Thyroid gland (tissue), 4 donors: ENCODE measurements around the gene CNTLN. TPM values are rescaled to one million over a fixed set of nuclear protein-coding genes. Genes with fewer than 3 reads are reported as not detected.

Experiments used
- DNase-seq, 2 donors: peaks; one replicate each; pipeline ENCODE4 v3.0.0-alpha.2; 2019
- H3K27ac ChIP-seq, 3 donors: fragments of 200-600 bp; sonication (generic); 1 replicate in 2 of 3; 2 replicates in 1 of 3; pipeline ENCODE4 v1.5.1; 2016 to 2019; ENCODE audit warnings: mild to moderate bottlenecking in 1 of 3, moderate library complexity in 1 of 3
- H3K27me3 ChIP-seq: fragments of 200-600 bp; sonication (generic); one replicate; pipeline ENCODE4 v1.5.1; 2019
- H3K36me3 ChIP-seq, 2 donors: fragments of 200-600 bp; sonication (generic); one replicate each; pipeline ENCODE4 v1.5.1; 2016 to 2019
- H3K4me1 ChIP-seq, 2 donors: fragments of 200-600 bp; sonication (generic); one replicate each; pipeline ENCODE4 v1.5.1; 2017 to 2019
- H3K4me3 ChIP-seq, 3 donors: fragments of 200-600 bp; sonication (generic); replicated peaks in 1 of 3; 1 replicate in 2 of 3; 2 replicates in 1 of 3; pipeline ENCODE4 v1.5.1; 2016; ENCODE audit warnings: mild to moderate bottlenecking in 1 of 3
- H3K9me3 ChIP-seq: fragments of 200-600 bp; sonication (generic); one replicate; pipeline ENCODE4 v1.5.1; 2017
- CTCF ChIP-seq, 6 experiments: fragments of 200-600 bp in 3 of 6; fragments of 450-650 bp in 3 of 6; sonication (generic) in 3 of 6; IDR thresholded peaks; one replicate each; pipeline ENCODE4 v1.5.1; 2016 to 2019; ENCODE audit warnings: antibody characterized with exemption in 6 of 6, mild to moderate bottlenecking in 2 of 6, inconsistent platforms in 1 of 6, moderate library complexity in 1 of 6
- POLR2A ChIP-seq, 2 donors: fragments of 450-650 bp; IDR thresholded peaks; one replicate each; pipeline ENCODE4 v1.6.1; 2017; ENCODE audit warnings: antibody characterized with exemption in 2 of 2, mild to moderate bottlenecking in 2 of 2, moderate library complexity in 1 of 2
- WGBS, 2 donors: methylation state at CpG; one replicate each; pipeline ENCODE4 v1.1.5; 2017; 5-methylcytosine and 5-hydroxymethylcytosine counted together
- intact Hi-C: fragments of 100-400 bp; cut with DNase I; formaldehyde crosslinking; loops from one replicate; pipeline ENCODE4 v1.15.1; 2023
- total RNA-seq, 4 donors: library from RNA; depleted of rRNA; stranded (reverse); fragments of >200 nt; gene quantifications; one replicate each; pipeline ENCODE4 v1.2.3, GENCODE V29; 2016

Gene CNTLN
- total RNA-seq, 4 donors from 2014 or later = 10.0 to 16.1 (median 12.2) TPM

GRCh38 chr9:17319864-17320263, 185.0 kb downstream of the CNTLN start:
- intact Hi-C loops = no loop called here
- TF ChIP-seq CTCF (IDR thresholded peaks at IDR 0.05) (no peak), POLR2A (IDR thresholded peaks at IDR 0.05) (no peak)
- no peak for DNase-seq
- Histone ChIP-seq H3K4me3 (no peak overlapping the region), H3K27ac (no peak overlapping the region), H3K36me3 (no peaks in the 10 kb centered on the region), H3K9me3 (no peaks in the 10 kb centered on the region), H3K27me3 (no peaks in the 10 kb centered on the region), H3K4me1 (no peaks in the 10 kb centered on the region)
- 93 to 97% methylated on average over 1 of the region's 1 CpG for WGBS, 2 donors

GRCh38 chr9:17322882-17323864, 188.3 kb downstream of the CNTLN start:
- 94 to 97% methylated on average over 10 of the region's 10 CpGs for WGBS, 2 donors

GRCh38 chr9:17328331-17328730, 193.5 kb downstream of the CNTLN start:
- TF ChIP-seq POLR2A (IDR thresholded peaks at IDR 0.05) = no peak
- no peak for TF ChIP-seq CTCF (IDR thresholded peaks at IDR 0.05)
- no peaks in the 10 kb centered on the region for H3K4me1 ChIP-seq
- H3K27me3 ChIP-seq = no peaks in the 10 kb centered on the region
- no peaks in the 10 kb centered on the region for H3K36me3 ChIP-seq
- no peaks in the 10 kb centered on the region for H3K9me3 ChIP-seq
- no peak overlapping the region for H3K4me3 ChIP-seq
- intact Hi-C loops = no loop called here
- no peak for DNase-seq
- WGBS, 2 donors = 95% methylated on average over 2 of the region's 2 CpGs
- H3K27ac ChIP-seq = no peak overlapping the region

More at GRCh38 chr9:17322882-17323864, 188.3 kb downstream of the CNTLN start:
- Histone ChIP-seq H3K27ac (no peak overlapping the region), H3K36me3 (no peaks in the 10 kb centered on the region), H3K4me1 (no peaks in the 10 kb centered on the region), H3K9me3 (no peaks in the 10 kb centered on the region), H3K27me3 (no peaks in the 10 kb centered on the region), H3K4me3 (no peak overlapping the region)
- intact Hi-C loops = no loop called here
- TF ChIP-seq CTCF (IDR thresholded peaks at IDR 0.05) = no peak
- no peak for TF ChIP-seq POLR2A (IDR thresholded peaks at IDR 0.05)
- DNase-seq = no peak

- intact Hi-C loops = loop anchor here (10.0 kb wide), 1 partner anchor 65 kb away; no protein-coding TSS in a partner anchor
- Histone ChIP-seq H3K36me3 (no peaks in the 10 kb centered on the region), H3K4me1 (no peaks in the 10 kb centered on the region), H3K27ac (no peak overlapping the region), H3K4me3 (no peak overlapping the region), H3K27me3 (no peaks in the 10 kb centered on the region), H3K9me3 (no peaks in the 10 kb centered on the region)
- DNase-seq = no peak
- no peak for TF ChIP-seq CTCF (IDR thresholded peaks at IDR 0.05)
- TF ChIP-seq POLR2A (IDR thresholded peaks at IDR 0.05) = no peak
These were observed 195.3 kb downstream of the CNTLN start for GRCh38 chr9:17330097-17330496.

GRCh38 chr9:17332115-17332514, 197.3 kb downstream of the CNTLN start:
- no peaks in the 10 kb centered on the region for H3K9me3 ChIP-seq
- no peaks in the 10 kb centered on the region for H3K36me3 ChIP-seq
- WGBS, 2 donors = 91 to 93% methylated on average over 3 of the region's 3 CpGs
- no peaks in the 10 kb centered on the region for H3K27me3 ChIP-seq
- intact Hi-C loops = loop anchor here (10.0 kb wide), 1 partner anchor 63 kb away; no protein-coding TSS in a partner anchor
- TF ChIP-seq POLR2A (IDR thresholded peaks at IDR 0.05) (no peak), CTCF (IDR thresholded peaks at IDR 0.05) (no peak)
- no peak overlapping the region for H3K27ac ChIP-seq
- H3K4me1 ChIP-seq = no peaks in the 10 kb centered on the region
- no peak for DNase-seq
- H3K4me3 ChIP-seq = no peak overlapping the region
